SK-N-MC (cell line): ENCODE data around the gene DYNLRB1.
"Not testable (repeated sequence)": the region's sequence is repeated elsewhere in the genome, so short reads cannot be mapped to it uniquely, and the experiment has no call there.

ENCODE experiments used
- DNase-seq: peaks from one replicate; pipeline ENCODE4 v3.0.0-alpha.2; 2011; ENCODE audit warnings: low read depth, low spot score
- H3K27ac ChIP-seq: fragments of 200-600 bp; sonication (generic); 2 replicates; pipeline ENCODE4 v1.5.1; 2016; ENCODE audit warnings: mixed run types
- H3K36me3 ChIP-seq: fragments of 200-600 bp; sonication (generic); 2 replicates; pipeline ENCODE4 v1.6.1; 2017; ENCODE audit warnings: antibody characterized with exemption, low read length, mixed read lengths; ENCODE audit not compliant: insufficient read depth
- H3K4me3 ChIP-seq: fragments of 200-600 bp; sonication (generic); 2 replicates; pipeline ENCODE4 v1.5.1; 2016
- H3K9ac ChIP-seq: fragments of 200-600 bp; sonication (generic); 2 replicates; pipeline ENCODE4 v1.8.0; 2017; ENCODE audit warnings: mixed run types, mixed read lengths; ENCODE audit not compliant: insufficient read length
- H3K9me3 ChIP-seq: fragments of 200-600 bp; sonication (generic); 2 replicates; pipeline ENCODE4 v1.6.1; 2017; ENCODE audit warnings: low read depth, mild to moderate bottlenecking, antibody characterized with exemption, low read length, moderate library complexity, mixed read lengths
- EZH2 ChIP-seq: fragments of 200-600 bp; sonication (generic); IDR thresholded peaks from one replicate; pipeline ENCODE4 v1.6.1; 2017; ENCODE audit warnings: antibody characterized with exemption
- FOXP2 ChIP-seq: optimal IDR thresholded peaks from 2 replicates; pipeline ENCODE3; 2011; ENCODE audit warnings: mild to moderate bottlenecking, moderate library complexity; ENCODE audit not compliant: insufficient read depth; ENCODE audit errors: extremely low read length, control extremely low read depth
- POLR2AphosphoS5 ChIP-seq: IDR thresholded peaks from 2 replicates; pipeline ENCODE4 v1.6.1; 2012; ENCODE audit warnings: mild to moderate bottlenecking, low read depth, low read length, borderline replicate concordance

The DYNLRB1 gene

DNA sequence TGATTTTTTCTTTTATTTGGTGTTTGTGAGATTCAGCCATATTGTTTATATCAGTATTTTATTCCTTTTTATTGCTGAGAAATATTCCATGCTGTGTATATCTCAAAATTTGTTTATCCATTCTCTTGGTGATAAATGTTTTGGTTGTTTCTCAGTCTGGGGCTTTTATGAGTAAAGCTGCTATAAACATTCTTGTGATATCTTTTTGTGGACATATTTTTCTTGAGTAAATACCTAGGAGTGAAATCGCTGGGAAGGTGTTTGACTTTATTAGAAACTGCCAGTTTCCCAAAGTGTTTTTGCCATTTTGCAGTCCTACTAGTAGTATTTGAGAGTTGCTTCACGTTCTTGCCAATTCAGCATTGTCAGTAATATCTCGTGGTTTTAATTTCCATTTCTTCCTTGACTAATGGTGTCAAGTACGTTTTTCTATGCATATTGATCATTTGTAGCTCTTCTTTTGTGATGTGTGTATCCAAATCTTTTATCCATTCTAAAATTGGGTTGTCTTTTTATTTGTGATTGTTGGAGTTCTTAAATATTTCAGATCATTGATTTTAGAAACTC, 31.1 kb upstream of the DYNLRB1 start:
- Histone ChIP-seq H3K36me3 (peaks cover 83% of the 10 kb centered on the region), H3K4me3 (no peak overlapping the region), H3K9ac (no peak overlapping the region), H3K27ac (0 out of 2 replicates have a peak overlapping the region, but pooled peaks have one; percentile 7), H3K9me3 (no peaks in the 10 kb centered on the region; the same call in 1 of the 2 replicates)
- TF ChIP-seq POLR2AphosphoS5 (no peak), FOXP2 (no peak), EZH2 (no peak)
- DNase-seq, result no peak

- H3K9ac ChIP-seq, result no peak overlapping the region
- TF ChIP-seq POLR2AphosphoS5 (no peak), EZH2 (no peak), FOXP2 (no peak)
- H3K4me3 ChIP-seq, result no peak overlapping the region
- DNase-seq, result no peak
- 0 out of 2 replicates have a peak, but pooled peaks cover 2% of the 10 kb centered on the region for H3K9me3 ChIP-seq
- peaks cover 84% of the 10 kb centered on the region for H3K36me3 ChIP-seq
- no peak overlapping the region for H3K27ac ChIP-seq
Measured at GRCh38 chr20:34491226-34491931, 24.8 kb upstream of the DYNLRB1 start.

DNA sequence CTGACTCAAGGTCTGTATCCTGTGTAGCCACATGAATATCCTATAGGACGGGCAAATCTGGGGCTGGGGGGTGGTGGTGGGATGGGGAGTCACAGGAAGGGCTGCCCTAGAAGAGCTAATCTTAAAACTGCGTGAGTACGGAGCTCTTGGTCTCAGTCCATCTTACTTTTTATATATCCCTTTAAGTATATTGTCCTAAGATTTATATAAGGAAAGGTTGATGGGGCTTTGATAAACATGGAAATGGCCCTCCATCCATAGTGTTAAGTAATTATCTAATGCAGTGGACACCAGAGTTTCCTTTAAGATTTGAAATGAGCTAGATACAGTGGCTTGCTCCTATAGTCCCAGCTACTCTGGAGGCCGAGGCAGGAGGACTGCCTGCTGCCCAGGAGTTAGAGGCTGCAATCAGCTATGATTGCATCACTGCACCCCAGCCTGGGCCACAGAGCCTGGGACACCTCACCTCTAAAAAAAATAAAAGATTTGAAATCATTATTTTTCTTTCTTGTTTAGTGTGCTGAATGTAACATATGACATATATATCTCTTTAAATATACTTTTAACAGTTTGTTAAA, 24.2 kb upstream of the DYNLRB1 start:
- TF ChIP-seq EZH2, result no peak
- no peak for TF ChIP-seq POLR2AphosphoS5
- TF ChIP-seq FOXP2, result no peak
- 0 out of 2 replicates have a peak, but pooled peaks cover 2% of the 10 kb centered on the region for H3K9me3 ChIP-seq
- DNase-seq, result no peak
- peaks cover 89% of the 10 kb centered on the region for H3K36me3 ChIP-seq
- H3K4me3 ChIP-seq, result no peak overlapping the region
- no peak overlapping the region for H3K9ac ChIP-seq
- no peak overlapping the region for H3K27ac ChIP-seq

- peaks cover 93% of the 10 kb centered on the region for H3K36me3 ChIP-seq
Measured at GRCh38 chr20:34493646-34494045, 22.6 kb upstream of the DYNLRB1 start.

DNA sequence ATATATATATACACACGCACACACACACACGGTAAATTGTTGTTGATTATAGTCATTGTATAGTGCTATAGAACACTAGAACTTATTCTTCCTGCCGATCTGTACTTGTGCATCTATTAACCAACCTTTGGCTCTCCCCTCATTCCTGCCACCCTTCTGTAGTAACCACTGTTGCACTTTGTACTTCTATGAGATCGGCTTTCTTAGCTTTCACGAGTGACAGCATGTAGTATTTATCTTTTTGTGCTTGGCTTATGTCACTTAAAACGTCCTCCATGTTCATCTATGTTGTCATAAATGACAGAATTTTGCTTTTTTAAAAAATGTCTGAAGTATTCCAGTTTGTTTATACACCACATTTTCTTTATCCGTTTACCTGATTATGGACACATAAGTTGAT, 20.9 kb upstream of the DYNLRB1 start:
- TF ChIP-seq EZH2 (no peak), POLR2AphosphoS5 (no peak), FOXP2 (no peak)
- H3K36me3 ChIP-seq, result peaks cover 91% of the 10 kb centered on the region
- H3K27ac ChIP-seq, result no peak overlapping the region
- H3K9me3 ChIP-seq, result 0 out of 2 replicates have a peak, but pooled peaks cover 2% of the 10 kb centered on the region
- no peak overlapping the region for H3K9ac ChIP-seq
- no peak overlapping the region for H3K4me3 ChIP-seq
- DNase-seq, result no peak

More at GRCh38 chr20:34493646-34494045, 22.6 kb upstream of the DYNLRB1 start:
- TF ChIP-seq EZH2 (no peak), POLR2AphosphoS5 (no peak), FOXP2 (no peak)
- Histone ChIP-seq H3K9ac (no peak overlapping the region), H3K4me3 (no peak overlapping the region), H3K9me3 (0 out of 2 replicates have a peak, but pooled peaks cover 2% of the 10 kb centered on the region), H3K27ac (no peak overlapping the region)
- DNase-seq, result no peak

- H3K4me3 ChIP-seq, result no peak overlapping the region
- TF ChIP-seq EZH2, result no peak
- no peak for DNase-seq
- H3K9me3 ChIP-seq, result peaks cover 6% of the 10 kb centered on the region; the same call in 1 of the 2 replicates
- peaks cover 91% of the 10 kb centered on the region for H3K36me3 ChIP-seq
- no peak overlapping the region for H3K27ac ChIP-seq
- H3K9ac ChIP-seq, result no peak overlapping the region
Measured at GRCh38 chr20:34495916-34496315, 20.3 kb upstream of the DYNLRB1 start.

- not testable (repeated sequence) for H3K9ac ChIP-seq, H3K4me3 ChIP-seq, H3K9me3 ChIP-seq, DNase-seq, H3K27ac ChIP-seq
- H3K36me3 ChIP-seq, result peaks cover 86% of the 10 kb centered on the region
Measured at GRCh38 chr20:34497596-34497995, 18.6 kb upstream of the DYNLRB1 start.

DNA sequence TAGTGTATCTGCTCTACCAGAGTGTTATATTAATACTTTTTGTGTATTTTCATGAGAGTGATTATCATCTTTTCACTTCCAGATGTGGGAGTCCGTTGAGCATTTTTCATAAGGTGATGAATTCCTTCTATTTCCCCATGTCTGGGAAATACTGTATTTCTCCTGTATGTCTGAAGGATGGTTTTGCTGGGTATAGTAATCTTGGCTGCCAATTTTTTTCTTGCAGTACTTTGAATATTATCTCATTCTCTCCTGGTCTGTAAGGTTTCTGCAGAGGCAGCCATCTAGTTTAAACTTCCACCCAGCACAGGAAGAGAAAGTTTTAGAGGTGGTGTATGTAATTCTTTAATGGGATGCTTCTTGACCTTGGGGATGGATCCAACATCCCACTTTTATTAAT, 15.4 kb upstream of the DYNLRB1 start:
- no peak overlapping the region for H3K4me3 ChIP-seq
- DNase-seq, result no peak
- peaks cover 6% of the 10 kb centered on the region; the same call in 1 of the 2 replicates for H3K9me3 ChIP-seq
- H3K36me3 ChIP-seq, result peaks cover 73% of the 10 kb centered on the region
- TF ChIP-seq FOXP2 (no peak), EZH2 (no peak), POLR2AphosphoS5 (no peak)
- H3K27ac ChIP-seq, result no peak overlapping the region
- no peak overlapping the region for H3K9ac ChIP-seq
